HepG2 (cell line): Measurements from ENCODE around the gene B4GALT5. TPM values are rescaled to one million over a fixed set of nuclear protein-coding genes. Genes with fewer than 3 reads are reported as not detected.
A peak's percentile ranks its signal among the peaks of the same experiment; 100 is the strongest.

Source experiments
- ATM ChIP-seq: fragments of 450-650 bp; IDR thresholded peaks from 2 replicates; pipeline ENCODE4 v1.7.1; 2017; ENCODE audit warnings: mild to moderate bottlenecking, borderline replicate concordance
- BCL3 ChIP-seq: sonication (generic); formaldehyde crosslinking; IDR thresholded peaks from 2 replicates; pipeline ENCODE4 v1.5.1; 2020; ENCODE audit warnings: mild to moderate bottlenecking, missing genetic modification reagents, moderate library complexity
- CAMTA2 ChIP-seq: sonication (generic); formaldehyde crosslinking; IDR thresholded peaks from 2 replicates; pipeline ENCODE4 v1.4.0; 2020; ENCODE audit warnings: mild to moderate bottlenecking, missing genetic modification reagents, borderline replicate concordance
- DZIP1 ChIP-seq: sonication (generic); formaldehyde crosslinking; IDR thresholded peaks from 2 replicates; pipeline ENCODE4 v1.5.0; 2020; ENCODE audit warnings: mild to moderate bottlenecking, missing genetic modification reagents
- LRRFIP1 ChIP-seq: sonication (generic); formaldehyde crosslinking; conservative IDR thresholded peaks from 2 replicates; pipeline ENCODE4 v1.4.0; 2020; ENCODE audit warnings: missing genetic modification reagents
- SNAPC5 ChIP-seq: sonication (generic); formaldehyde crosslinking; IDR thresholded peaks from 2 replicates; pipeline ENCODE4 v1.8.1; 2023; ENCODE audit warnings: mild to moderate bottlenecking, missing genetic modification reagents, borderline replicate concordance
- SOX13 ChIP-seq, 3 experiments: fragments of 450-650 bp in 1 of 3; sonication (generic) in 1 of 3; formaldehyde crosslinking in 1 of 3; IDR thresholded peaks in 2 of 3; conservative IDR thresholded peaks in 1 of 3; 2 replicates each; pipeline versions ENCODE4 v1.5.0 to v1.6.1; 2016 to 2020; ENCODE audit warnings: antibody characterized with exemption in 1 of 3, mild to moderate bottlenecking in 1 of 3, missing compliant biosample characterization in 1 of 3, missing genetic modification reagents in 1 of 3, moderate library complexity in 1 of 3
- ZFY ChIP-seq: sonication (generic); formaldehyde crosslinking; IDR thresholded peaks from 2 replicates; pipeline ENCODE4 v1.4.0; 2020; ENCODE audit warnings: missing genetic modification reagents
- ZHX1 ChIP-seq: sonication (generic); formaldehyde crosslinking; IDR thresholded peaks from 2 replicates; pipeline ENCODE4 v1.8.1; 2022; ENCODE audit warnings: low read depth, mild to moderate bottlenecking, missing genetic modification reagents
- ZNF251 ChIP-seq: sonication (generic); formaldehyde crosslinking; IDR thresholded peaks from 2 replicates; pipeline ENCODE4 v1.9.0; 2021; ENCODE audit warnings: mild to moderate bottlenecking, missing genetic modification reagents
- ZNF512B ChIP-seq: sonication (generic); formaldehyde crosslinking; IDR thresholded peaks from 2 replicates; pipeline ENCODE4 v1.5.1; 2020; ENCODE audit warnings: missing genetic modification reagents, mild to moderate bottlenecking, borderline replicate concordance
- ZNF891 ChIP-seq: sonication (generic); formaldehyde crosslinking; IDR thresholded peaks from 2 replicates; pipeline ENCODE4 v1.5.0; 2020; ENCODE audit warnings: mild to moderate bottlenecking, missing genetic modification reagents
- polyA plus RNA-seq, 8 experiments: library from polyadenylated mRNA; depleted of rRNA in 3 of 8; stranded (reverse) in 7 of 8; unstranded in 1 of 8; fragments of >200 nt; fragmentation: Illumina TruSeq in 4 of 8; extraction: Trizol in 4 of 8; gene quantifications; 2 replicates each; pipeline versions ENCODE4 v1.2.1 to v1.2.3, GENCODE V29; 2011 to 2016; ENCODE audit warnings: low read depth in 4 of 8, missing spikeins in 1 of 8, mixed read lengths in 1 of 8; ENCODE audit not compliant: insufficient read depth in 1 of 8
- total RNA-seq, 5 experiments: library from RNA; depleted of rRNA; stranded (reverse); fragments of >200 nt; fragmentation: Illumina TruSeq; extraction: Trizol; gene quantifications; 2 replicates each; pipeline ENCODE4 v1.2.3, GENCODE V29; 2016; ENCODE audit warnings: low read depth in 1 of 5
- TF ChIP-seq, protein P1 (sequence below): fragments of 450-650 bp; IDR thresholded peaks from 2 replicates; pipeline ENCODE4 v1.6.1; 2017

Gene B4GALT5
- total and polyA plus RNA-seq, 2 of the 13 experiments (the other 11 are each of a cell fraction or from before 2014, with no cell fraction given), result 27.3 to 30.9 TPM

DNA sequence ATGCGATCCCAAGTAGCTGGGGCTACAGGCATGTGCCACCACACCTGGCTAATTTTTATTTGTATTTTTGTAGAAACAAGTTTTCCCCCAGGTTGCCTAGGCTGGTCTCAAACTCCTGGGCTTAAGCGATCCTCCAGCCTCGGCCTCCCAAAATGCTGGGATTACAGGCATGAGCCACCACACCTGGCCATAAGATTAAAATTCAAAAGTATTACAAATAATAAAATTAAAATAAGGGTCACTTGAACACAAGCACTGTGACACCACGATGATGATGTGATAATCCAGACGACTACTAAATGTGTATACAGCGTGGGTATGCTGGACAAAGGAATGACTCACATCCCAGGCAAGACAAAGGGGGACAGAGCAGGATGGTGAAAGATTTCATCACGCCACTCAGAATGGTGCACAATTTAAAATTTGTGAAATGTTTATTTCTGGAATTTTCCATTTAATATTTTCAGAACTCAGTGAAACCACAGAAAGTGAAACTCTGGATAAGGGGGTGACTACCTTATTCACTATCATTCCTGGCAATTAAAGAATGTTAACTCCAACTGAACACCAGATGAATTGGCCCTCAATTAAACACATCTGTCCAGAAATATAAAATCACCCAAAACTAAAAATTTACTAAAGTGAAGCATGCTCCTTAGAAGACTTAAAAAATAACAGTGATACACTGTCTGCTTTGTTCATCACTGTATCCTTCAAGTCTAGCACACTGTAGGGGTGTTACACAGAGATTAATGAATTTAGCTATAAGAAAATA, 13.1 kb downstream of the B4GALT5 start (continued):
- TF ChIP-seq LRRFIP1 (CRISPR knock-in tag) (no peak), DZIP1 (CRISPR knock-in tag) (no peak), ZNF251 (CRISPR knock-in tag) (no peak), SNAPC5 (CRISPR knock-in tag) (no peak), BCL3 (CRISPR knock-in tag) (no peak), ZFY (CRISPR knock-in tag) (no peak), ZNF512B (no peak), ZNF891 (CRISPR knock-in tag) (no peak), SOX13 (IDR thresholded peaks at IDR 0.05) (peak; percentile 69), SOX13 (CRISPR knock-in tag; conservative IDR thresholded peaks at IDR 0.05 in 1 of 2, IDR thresholded peaks at IDR 0.05 in 1 of 2) (peak in 1 of 2 experiments; percentile 91; a peak in 2 of 4 replicates), ATM (no peak), CAMTA2 (CRISPR knock-in tag) (no peak), ZHX1 (CRISPR knock-in tag) (no peak)
- TF ChIP-seq, protein P1, sequence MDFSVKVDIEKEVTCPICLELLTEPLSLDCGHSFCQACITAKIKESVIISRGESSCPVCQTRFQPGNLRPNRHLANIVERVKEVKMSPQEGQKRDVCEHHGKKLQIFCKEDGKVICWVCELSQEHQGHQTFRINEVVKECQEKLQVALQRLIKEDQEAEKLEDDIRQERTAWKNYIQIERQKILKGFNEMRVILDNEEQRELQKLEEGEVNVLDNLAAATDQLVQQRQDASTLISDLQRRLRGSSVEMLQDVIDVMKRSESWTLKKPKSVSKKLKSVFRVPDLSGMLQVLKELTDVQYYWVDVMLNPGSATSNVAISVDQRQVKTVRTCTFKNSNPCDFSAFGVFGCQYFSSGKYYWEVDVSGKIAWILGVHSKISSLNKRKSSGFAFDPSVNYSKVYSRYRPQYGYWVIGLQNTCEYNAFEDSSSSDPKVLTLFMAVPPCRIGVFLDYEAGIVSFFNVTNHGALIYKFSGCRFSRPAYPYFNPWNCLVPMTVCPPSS, result no peak
